DND-41 (cell line): Measurements from ENCODE around the gene MSI2.

Experiments used
- EZH2 ChIP-seq: IDR thresholded peaks from 3 replicates; pipeline ENCODE4 v1.6.1; 2012; ENCODE audit warnings: borderline replicate concordance, low read depth, mild to moderate bottlenecking, moderate library complexity, low read length, inconsistent platforms; ENCODE audit not compliant: severe bottlenecking
- TF ChIP-seq, protein P1 (sequence below): IDR thresholded peaks from 2 replicates; pipeline ENCODE4 v1.5.1; 2012; ENCODE audit warnings: borderline replicate concordance, low read length, moderate library complexity, mild to moderate bottlenecking; ENCODE audit not compliant: poor library complexity, severe bottlenecking; ENCODE audit errors: extremely low read depth

DNA sequence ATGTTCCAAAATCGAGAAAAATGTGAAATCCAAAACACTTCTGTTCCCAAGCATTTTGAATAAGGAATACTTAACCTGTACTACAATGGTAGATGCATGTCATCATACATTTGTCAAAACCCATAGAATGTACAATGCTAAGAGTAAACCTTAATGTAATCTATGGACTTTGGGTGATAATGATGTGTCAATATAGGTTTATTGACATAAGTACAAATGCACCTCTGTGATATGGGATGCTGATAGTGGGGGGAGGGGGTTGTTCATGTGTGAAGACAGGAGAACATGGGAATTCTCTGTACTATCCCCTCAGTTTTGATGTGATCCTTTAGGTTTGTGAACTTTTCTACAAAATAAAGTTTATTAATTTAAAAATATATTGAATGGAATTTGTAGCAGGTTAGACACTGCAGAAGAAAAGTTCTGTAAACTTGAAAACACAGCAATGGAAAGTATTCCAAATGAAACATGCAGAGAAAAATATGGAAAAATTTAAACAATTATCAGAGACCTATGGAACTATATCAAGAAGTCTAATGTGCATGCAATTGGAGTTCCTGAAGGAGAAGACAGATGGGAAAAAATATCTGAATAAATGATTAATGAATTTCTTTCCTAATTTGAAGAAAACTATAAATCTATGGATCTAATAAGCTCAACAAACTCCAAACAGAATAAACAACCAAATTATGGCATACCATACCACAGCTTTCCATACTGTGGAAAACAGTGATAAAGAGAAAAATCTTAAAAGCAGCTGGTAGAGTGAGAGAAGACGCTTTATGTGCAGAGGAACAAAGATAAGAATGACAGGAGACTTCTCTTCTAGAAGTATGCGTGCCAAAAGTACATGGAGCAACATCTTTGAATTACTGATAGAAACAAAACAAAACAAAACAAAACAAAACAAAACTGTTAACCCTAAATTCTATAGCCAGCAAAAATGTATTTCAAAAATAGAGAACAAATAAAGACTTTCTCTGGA is 34.7 kb upstream of the MSI2 start:
- TF ChIP-seq, protein P1, sequence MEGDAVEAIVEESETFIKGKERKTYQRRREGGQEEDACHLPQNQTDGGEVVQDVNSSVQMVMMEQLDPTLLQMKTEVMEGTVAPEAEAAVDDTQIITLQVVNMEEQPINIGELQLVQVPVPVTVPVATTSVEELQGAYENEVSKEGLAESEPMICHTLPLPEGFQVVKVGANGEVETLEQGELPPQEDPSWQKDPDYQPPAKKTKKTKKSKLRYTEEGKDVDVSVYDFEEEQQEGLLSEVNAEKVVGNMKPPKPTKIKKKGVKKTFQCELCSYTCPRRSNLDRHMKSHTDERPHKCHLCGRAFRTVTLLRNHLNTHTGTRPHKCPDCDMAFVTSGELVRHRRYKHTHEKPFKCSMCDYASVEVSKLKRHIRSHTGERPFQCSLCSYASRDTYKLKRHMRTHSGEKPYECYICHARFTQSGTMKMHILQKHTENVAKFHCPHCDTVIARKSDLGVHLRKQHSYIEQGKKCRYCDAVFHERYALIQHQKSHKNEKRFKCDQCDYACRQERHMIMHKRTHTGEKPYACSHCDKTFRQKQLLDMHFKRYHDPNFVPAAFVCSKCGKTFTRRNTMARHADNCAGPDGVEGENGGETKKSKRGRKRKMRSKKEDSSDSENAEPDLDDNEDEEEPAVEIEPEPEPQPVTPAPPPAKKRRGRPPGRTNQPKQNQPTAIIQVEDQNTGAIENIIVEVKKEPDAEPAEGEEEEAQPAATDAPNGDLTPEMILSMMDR = no peak
- no peak for TF ChIP-seq EZH2
